ENCODE results near the gene MGLL.

The MGLL gene

GRCh38 chr3:127758013-127758412 is 64.3 kb downstream of the MGLL start:
- no peak for DNase-seq (ENCODE audit: low read depth in 2 of 2)

DNA sequence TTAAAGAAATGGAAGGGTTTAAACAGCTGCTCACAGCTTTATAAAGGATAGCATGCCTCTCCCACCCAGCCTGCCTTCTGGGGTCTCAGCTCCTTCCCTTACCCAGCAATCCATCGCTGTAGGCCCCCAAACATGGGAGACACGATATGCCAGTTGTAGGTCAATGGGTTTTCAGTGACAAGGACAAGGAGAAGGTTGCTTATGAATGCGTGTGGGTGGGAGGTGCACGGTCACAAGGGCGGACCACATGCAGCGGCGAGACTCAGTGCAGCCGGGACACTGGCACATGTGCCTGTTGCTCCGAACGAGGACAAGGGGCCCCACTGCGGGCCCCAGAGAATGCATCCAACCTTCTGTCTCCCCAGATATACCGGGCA is 67.0 kb downstream of the MGLL start:
- no peak for DNase-seq (ENCODE audit: low read depth in 2 of 2)

GRCh38 chr3:127754411-127755304 is 67.7 kb downstream of the MGLL start:
- DNase-seq (ENCODE audit: low read depth in 2 of 2), result peak; percentile 32

DNA sequence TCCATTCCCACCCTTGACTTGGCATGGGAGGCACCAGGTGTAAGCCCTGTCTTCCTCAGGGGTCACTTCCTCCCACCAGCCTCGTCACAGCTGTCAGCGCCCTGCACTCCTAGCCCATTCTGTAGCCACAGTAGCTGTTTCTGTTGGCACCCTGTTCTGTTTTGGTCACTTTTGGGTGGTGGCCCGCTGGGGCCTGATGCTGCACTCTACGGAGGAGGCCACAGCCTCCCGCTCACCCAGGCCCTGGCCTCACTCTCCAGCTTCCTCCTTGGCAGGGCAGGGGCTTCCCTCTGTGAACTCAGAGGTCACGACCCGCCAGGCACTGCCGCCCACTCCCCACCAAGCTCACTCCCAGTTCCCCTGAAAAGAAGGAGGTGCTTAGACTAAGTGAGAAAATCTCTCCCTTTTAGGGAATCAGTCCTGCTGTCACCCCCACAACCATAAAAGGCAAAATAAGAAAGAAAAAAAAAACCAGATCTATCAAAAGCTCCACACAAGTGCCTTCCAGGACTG is 68.4 kb downstream of the MGLL start:
- DNase-seq (ENCODE audit: low read depth in 2 of 2), result no peak

DNA sequence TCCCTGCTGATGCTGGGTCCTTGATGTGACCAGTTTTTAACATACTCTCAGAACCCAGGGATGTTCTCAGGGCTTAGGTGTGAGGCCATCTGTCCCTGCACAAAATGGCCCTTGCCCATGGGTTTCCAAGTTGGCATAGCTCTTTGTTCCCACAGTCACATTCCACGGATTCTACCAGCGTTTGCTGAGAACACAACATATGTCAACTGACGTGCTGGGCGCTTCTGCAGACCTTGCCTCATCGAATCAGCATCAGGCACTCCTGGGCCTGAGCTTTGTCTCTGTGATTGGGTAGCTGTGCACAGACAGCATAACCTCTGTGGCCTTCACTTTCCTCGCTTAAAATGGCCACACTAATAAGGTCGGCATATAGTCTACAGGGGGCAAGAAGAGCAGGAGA is 69.0 kb downstream of the MGLL start:
- no peak for DNase-seq (ENCODE audit: low read depth in 2 of 2)

GRCh38 chr3:127751782-127752181 is 70.5 kb downstream of the MGLL start:
- no peak for DNase-seq (ENCODE audit: low read depth in 2 of 2)

DNA sequence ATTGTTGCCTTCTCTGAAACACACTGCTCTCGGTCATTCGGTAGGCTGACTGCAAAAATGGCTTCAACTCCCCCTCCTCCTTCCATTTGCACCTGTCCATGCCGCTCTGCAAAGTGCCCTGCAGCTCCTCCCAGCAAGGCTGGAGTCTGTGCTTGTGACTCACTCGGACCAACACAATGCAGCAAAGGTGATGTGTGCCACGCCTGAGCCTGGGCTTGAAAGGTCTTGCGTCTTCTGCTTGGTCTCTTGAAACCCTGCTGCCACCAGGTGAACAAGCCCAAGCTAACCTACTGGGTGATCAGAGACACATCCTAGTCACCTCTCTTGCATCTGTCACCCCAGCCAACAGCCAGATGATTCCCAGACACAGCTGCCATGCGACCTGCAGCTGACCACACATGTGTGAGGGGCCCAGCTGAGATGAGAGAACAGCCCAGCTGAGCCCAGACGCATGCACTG is 71.1 kb downstream of the MGLL start:
- DNase-seq (ENCODE audit: low read depth in 2 of 2), result no peak

DNA sequence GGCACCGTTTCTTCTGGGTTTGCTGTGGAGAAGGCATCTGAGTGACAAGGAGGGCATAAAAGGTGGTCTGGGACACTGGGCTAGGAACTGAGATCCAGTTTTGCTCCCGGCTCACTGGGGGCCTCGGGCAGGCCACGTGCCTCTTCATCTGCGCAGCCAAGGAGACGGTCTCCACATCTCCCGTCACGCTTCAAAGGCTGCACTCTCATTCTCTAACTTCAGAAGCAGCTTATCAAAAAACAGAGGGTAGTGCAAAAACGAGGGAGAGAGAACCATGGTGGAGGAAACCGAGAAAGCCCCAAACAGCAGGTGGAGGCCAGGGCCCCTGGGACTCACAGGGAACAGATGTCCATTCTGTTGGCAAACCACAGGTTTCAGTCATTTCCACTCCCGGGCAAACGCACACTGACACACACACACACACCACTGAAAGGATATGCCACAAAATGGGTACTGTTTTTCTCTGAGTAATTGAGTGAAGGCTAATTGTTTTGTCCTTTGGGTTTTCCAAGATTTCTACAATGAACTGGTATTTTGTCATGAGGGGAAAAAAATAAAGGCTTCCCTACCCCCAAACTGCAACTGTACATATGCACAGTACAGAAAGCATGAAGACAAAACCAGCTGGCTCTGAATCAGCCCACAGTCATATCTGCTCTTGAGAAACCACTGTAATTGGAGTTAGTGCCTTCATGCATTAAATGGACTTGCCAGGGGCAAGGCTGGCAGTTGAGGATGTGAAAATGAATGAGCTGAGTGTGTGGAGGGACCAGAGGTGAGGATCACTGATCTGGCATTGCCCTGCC is 71.9 kb downstream of the MGLL start:
- no peak for DNase-seq (ENCODE audit: low read depth in 2 of 2)

- no peak for DNase-seq (ENCODE audit: low read depth in 2 of 2)
Observed at GRCh38 chr3:127749787-127750225, 72.5 kb downstream of the MGLL start.

DNA sequence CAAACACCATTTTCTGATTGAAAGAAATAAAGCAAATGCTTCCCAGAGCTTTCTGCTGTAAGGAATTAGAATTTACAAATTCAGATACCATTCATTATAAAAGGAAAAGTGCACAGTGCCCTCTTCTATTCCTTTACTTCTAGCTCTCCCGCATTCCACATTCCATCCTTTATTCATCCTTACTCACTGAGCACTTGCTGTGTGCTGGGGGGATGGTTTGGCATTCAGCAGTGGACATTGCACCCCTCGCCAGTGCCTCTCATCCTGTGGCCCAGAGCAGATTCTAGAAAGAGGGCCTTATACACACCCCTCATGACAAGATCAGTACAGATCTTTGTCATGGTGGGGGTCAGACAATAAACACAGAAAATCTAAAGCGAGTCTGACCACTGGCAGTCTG is 73.0 kb downstream of the MGLL start:
- no peak for DNase-seq (ENCODE audit: low read depth in 2 of 2)

- DNase-seq (ENCODE audit: low read depth in 2 of 2), result no peak
Observed at GRCh38 chr3:127748754-127749327, 73.5 kb downstream of the MGLL start.

- DNase-seq (ENCODE audit: low read depth in 2 of 2), result no peak
Observed at GRCh38 chr3:127747751-127748521, 74.4 kb downstream of the MGLL start.

DNA sequence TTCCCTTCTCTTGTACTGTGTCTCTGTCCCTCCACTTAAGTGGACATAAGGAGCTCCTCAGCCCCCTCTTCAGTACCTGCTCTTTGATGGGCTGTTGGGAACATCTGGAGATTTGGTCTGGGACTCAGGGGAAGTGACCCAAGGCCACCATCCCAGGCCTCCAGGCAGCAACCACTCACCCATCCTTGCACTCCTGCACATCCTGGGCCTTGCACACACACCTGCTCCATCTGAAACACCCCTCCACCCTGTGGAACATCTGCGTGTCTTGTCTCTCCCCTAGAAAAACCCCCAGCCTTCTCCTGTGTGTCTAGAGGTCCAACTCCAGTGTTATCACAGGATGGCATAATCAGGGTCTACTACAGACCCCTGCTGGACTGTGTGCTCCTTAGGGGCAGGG is 75.2 kb downstream of the MGLL start:
- no peak for DNase-seq (ENCODE audit: low read depth in 2 of 2)

GRCh38 chr3:127746400-127747057 is 75.8 kb downstream of the MGLL start:
- no peak for DNase-seq (ENCODE audit: low read depth in 2 of 2)

- DNase-seq (ENCODE audit: low read depth in 2 of 2), result no peak
Observed at GRCh38 chr3:127745656-127746399, 76.5 kb downstream of the MGLL start.

DNA sequence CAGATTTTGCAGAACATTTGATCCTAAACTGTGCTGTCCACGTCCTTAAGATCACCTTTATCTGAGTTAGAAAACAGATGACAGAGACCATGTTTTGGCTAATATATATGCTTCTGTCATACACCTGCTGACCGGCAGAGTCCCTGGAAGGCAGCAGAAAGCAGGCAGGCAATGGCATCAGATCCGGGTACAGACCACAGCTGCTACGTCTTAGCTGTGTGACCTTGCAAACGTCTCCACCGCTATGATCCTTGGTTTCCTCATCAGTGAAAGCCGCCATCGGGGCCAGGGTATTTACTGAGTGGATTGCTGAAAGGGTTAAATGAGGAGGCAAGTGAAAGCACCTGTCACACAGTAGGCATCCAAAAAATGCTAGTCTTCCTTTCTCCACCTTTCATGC is 77.4 kb downstream of the MGLL start:
- no peak for DNase-seq (ENCODE audit: low read depth in 2 of 2)

DNA sequence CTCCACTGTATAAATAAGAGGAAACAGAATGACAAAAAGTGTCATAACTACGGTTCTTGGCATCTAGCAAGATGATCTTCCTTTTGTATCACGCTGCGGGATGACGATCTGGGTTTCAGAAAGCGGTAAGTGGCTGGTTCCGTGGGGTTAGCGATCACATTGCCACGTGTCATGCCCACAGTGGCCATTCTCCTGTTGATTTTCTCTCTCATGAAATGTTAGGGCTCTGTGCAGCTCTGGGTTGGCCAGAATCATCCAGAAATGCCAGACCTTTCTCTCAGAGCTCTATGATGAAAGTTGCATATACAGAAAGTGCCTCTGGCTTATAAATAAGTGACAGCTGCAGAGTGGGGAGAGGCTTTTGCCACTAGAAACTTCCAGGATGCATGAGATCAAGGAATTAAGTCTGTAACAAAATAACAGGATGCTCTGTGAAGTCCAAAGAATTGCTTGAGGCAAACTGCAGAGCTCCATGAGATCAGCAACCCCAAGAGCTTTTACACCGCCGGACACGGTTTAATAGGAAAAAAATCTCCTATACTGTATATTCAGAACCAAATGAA is 78.0 kb downstream of the MGLL start:
- DNase-seq (ENCODE audit: low read depth in 2 of 2), result no peak

DNA sequence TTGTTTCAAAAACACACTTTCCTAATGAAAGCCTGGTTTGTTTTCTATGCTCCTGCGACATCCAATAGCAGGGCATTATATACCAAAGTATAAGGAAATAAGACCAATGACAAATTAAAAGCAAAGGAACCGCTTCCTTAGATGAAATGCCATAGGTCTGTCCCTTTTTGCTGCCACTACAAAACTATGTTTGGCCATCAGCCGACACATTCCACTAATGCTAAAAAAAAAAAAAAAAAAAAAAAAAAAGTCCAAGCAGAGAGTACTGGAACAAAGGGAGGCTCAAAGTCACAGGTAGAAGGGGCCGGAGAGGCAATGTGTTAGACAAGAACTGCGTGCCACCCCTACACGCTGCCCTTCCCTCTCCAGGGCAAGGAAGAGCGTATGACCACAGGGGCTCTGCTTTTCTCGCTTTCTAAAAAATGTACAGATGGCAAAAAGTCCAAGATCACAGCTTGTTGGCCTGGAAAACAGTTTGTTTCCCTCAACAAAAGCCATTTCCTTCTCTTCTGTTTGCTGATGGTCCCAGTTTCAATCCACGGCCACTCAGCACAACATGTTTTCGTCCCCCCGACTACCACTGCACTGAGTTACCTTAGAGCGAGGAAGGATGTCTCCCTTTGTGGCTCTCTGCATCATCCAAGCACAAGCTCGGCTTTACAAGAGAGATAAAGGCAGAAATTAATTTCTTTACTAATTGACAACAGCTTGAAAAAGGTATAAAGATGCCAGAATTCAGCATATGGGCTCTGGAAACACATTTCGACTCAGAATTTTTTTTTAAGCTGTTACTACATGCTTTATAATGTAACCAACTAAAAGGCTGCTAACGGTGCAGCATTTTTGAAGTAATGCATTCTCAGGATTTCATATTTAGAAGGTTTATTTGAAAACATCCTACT is 78.7 kb downstream of the MGLL start:
- DNase-seq (ENCODE audit: low read depth in 2 of 2), result no peak

DNA sequence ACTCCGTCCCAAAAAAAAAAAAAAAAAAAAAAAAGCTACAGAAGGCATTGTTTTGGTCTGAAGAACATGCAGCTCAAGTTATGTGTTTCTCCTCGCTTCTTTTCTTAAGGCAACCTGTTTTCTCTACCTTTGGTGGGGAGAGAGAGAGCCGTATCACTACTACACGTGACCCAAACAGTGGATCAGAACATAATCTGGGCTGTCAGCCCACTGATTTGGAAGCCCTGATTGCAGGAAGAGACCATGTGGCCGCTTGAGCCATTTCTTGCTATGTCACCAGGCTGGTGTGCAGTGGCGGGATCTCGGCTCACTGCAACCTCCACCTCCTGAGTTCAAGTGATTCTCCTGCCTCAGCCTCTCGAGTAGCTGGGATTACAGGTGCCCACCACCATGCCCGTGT is 79.7 kb downstream of the MGLL start:
- DNase-seq (ENCODE audit: low read depth in 2 of 2), result no peak
